Suprapubic skin (tissue), 4 donors: ENCODE measurements around the gene ABCG4. TPM values are rescaled to one million over a fixed set of nuclear protein-coding genes. Genes with fewer than 3 reads are reported as not detected.

ENCODE experiments used
- DNase-seq, 2 donors: peaks; one replicate each; pipeline ENCODE4 v3.0.0-alpha.2; 2019; ENCODE audit warnings: low spot score in 2 of 2
- H3K27ac ChIP-seq: fragments of 200-600 bp; sonication (generic); one replicate; pipeline ENCODE4 v1.5.1; 2019
- H3K27me3 ChIP-seq: fragments of 200-600 bp; sonication (generic); one replicate; pipeline ENCODE4 v1.5.1; 2019
- H3K36me3 ChIP-seq: fragments of 200-600 bp; sonication (generic); one replicate; pipeline ENCODE4 v1.5.1; 2019
- H3K4me1 ChIP-seq: fragments of 200-600 bp; sonication (generic); one replicate; pipeline ENCODE4 v1.5.1; 2019
- H3K4me3 ChIP-seq: fragments of 200-600 bp; sonication (generic); one replicate; pipeline ENCODE4 v1.5.1; 2019; ENCODE audit warnings: mild to moderate bottlenecking
- H3K9me3 ChIP-seq: fragments of 200-600 bp; sonication (generic); one replicate; pipeline ENCODE4 v1.5.1; 2019
- EP300 ChIP-seq: sonication (generic); formaldehyde crosslinking; IDR thresholded peaks from one replicate; pipeline ENCODE4 v1.6.1; 2017; ENCODE audit warnings: antibody characterized with exemption
- POLR2A ChIP-seq, 2 donors: fragments of 450-650 bp; IDR thresholded peaks; one replicate each; pipeline ENCODE4 v1.6.1; 2017; ENCODE audit warnings: antibody characterized with exemption in 2 of 2, mild to moderate bottlenecking in 2 of 2, moderate library complexity in 2 of 2
- POLR2AphosphoS5 ChIP-seq, 3 donors: sonication (generic); formaldehyde crosslinking; IDR thresholded peaks; one replicate each; pipeline ENCODE4 v1.6.1; 2017; ENCODE audit warnings: antibody characterized with exemption in 3 of 3
- WGBS: methylation state at CpG from one replicate; pipeline ENCODE4 v1.1.5; 2018; 5-methylcytosine and 5-hydroxymethylcytosine counted together
- total RNA-seq, 4 donors: library from RNA; depleted of rRNA; stranded (reverse); fragments of >200 nt; gene quantifications; one replicate each; pipeline ENCODE4 v1.1.0, GENCODE V29; 2016
- TF ChIP-seq, protein P1 (sequence below), 2 donors: fragments of 200-600 bp in 1 of 2; fragments of 450-650 bp in 1 of 2; sonication (generic) in 1 of 2; IDR thresholded peaks; one replicate each; pipeline ENCODE4 v1.5.1; 2016 to 2019; ENCODE audit warnings: antibody characterized with exemption in 2 of 2, mild to moderate bottlenecking in 1 of 2, moderate library complexity in 1 of 2

ABCG4 gene
- total RNA-seq, 4 donors from 2014 or later: 0.26 to 1.6 (median 0.73) TPM

DNA sequence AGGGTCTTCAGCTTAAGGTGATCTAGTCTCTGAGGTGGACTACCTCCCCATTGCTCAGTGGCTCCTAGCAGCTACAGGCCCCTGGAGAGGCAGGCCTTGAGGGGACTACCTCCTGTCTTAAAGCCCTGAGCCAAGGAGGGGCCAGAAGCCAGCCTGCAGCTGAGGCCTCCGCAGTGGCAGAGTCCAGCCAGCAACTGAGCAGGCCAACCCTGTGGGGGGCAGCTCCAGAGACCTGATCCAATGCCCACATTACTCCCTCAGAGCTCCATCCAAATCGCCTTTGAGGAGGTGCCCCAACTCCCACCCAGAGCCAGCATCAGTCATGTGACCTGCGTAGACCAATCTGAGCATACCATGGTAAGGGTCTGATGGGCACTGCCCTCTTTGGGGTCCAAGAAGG is 39.0 kb upstream of the ABCG4 start:
- 100% methylated on average over 2 of the region's 3 CpGs for WGBS
- no peaks in the 10 kb centered on the region for H3K9me3 ChIP-seq
- peaks cover 35% of the 10 kb centered on the region for H3K4me1 ChIP-seq
- peaks cover 41% of the 10 kb centered on the region for H3K36me3 ChIP-seq
- no peak overlapping the region for H3K27ac ChIP-seq
- DNase-seq: no peak
- no peak for TF ChIP-seq POLR2A (IDR thresholded peaks at IDR 0.05)
- no peak for TF ChIP-seq POLR2AphosphoS5 (IDR thresholded peaks at IDR 0.05)
- no peak for TF ChIP-seq EP300
- TF ChIP-seq, protein P1, sequence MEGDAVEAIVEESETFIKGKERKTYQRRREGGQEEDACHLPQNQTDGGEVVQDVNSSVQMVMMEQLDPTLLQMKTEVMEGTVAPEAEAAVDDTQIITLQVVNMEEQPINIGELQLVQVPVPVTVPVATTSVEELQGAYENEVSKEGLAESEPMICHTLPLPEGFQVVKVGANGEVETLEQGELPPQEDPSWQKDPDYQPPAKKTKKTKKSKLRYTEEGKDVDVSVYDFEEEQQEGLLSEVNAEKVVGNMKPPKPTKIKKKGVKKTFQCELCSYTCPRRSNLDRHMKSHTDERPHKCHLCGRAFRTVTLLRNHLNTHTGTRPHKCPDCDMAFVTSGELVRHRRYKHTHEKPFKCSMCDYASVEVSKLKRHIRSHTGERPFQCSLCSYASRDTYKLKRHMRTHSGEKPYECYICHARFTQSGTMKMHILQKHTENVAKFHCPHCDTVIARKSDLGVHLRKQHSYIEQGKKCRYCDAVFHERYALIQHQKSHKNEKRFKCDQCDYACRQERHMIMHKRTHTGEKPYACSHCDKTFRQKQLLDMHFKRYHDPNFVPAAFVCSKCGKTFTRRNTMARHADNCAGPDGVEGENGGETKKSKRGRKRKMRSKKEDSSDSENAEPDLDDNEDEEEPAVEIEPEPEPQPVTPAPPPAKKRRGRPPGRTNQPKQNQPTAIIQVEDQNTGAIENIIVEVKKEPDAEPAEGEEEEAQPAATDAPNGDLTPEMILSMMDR (IDR thresholded peaks at IDR 0.05): no peak
- H3K4me3 ChIP-seq: no peak overlapping the region
- no peaks in the 10 kb centered on the region for H3K27me3 ChIP-seq

DNA sequence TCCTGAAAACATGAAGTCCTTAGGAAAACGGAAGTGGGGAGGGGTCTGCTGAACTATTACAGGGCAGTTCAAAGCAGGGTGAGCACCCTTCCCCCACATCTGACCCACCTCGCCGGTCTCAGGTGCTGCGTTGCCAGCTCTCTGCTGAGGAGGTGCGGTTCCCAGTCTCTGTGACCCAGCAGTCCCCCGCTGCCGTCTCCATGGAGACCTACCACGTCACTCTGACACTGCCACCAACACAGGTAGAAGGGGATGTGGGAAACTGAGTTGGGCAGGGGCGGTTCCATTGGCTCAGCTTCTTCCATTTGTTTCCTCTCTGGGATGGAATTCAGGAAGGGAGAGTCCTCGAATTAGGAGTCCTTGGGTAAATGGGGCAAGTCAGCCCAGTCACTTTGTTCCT is 38.4 kb upstream of the ABCG4 start:
- no peak overlapping the region for H3K4me3 ChIP-seq
- no peak overlapping the region for H3K27ac ChIP-seq
- no peak for TF ChIP-seq POLR2AphosphoS5 (IDR thresholded peaks at IDR 0.05)
- TF ChIP-seq, protein P1 (IDR thresholded peaks at IDR 0.05): no peak
- no peak for TF ChIP-seq POLR2A (IDR thresholded peaks at IDR 0.05)
- TF ChIP-seq EP300: no peak
- WGBS: 86% methylated on average over 10 of the region's 10 CpGs
- H3K36me3 ChIP-seq: peaks cover 42% of the 10 kb centered on the region
- H3K4me1 ChIP-seq: peaks cover 35% of the 10 kb centered on the region
- no peaks in the 10 kb centered on the region for H3K27me3 ChIP-seq
- H3K9me3 ChIP-seq: no peaks in the 10 kb centered on the region
- no peak for DNase-seq

DNA sequence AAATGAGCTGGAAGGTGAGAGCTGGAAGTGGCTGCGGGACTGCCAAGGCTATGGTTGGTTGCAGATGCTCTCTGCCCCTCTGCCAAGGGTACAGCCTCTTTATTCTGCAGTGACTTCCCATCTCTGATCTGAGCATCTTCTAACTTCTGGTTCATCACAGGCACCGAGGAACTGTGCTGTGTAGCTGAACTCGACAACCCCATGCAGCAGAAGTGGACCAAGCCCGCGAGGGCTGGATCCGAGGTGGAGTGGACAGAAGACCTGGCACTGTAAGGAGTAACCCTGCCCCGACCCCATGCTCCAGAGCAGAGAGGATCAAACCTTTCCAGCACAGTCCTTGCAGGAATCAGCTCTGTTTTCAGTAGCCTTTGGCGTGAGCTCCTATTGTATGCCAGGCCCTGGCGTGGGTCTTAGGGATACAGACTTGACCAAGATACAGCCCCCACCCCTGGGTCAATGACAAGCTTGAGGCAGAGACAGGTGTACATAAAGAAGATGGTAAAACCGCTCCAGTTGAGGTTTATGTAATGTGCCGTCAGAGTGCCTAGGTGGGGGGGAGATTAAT is 37.4 kb upstream of the ABCG4 start:
- peak in 1 of 2 donors; percentile 53 for DNase-seq
- no peak for TF ChIP-seq EP300
- no peak for TF ChIP-seq POLR2A (IDR thresholded peaks at IDR 0.05)
- TF ChIP-seq POLR2AphosphoS5 (IDR thresholded peaks at IDR 0.05): no peak
- TF ChIP-seq, protein P1 (IDR thresholded peaks at IDR 0.05): no peak
- peaks cover 26% of the 10 kb centered on the region for H3K4me1 ChIP-seq
- no peaks in the 10 kb centered on the region for H3K27me3 ChIP-seq
- H3K4me3 ChIP-seq: no peak overlapping the region
- WGBS: 93% methylated on average over 11 of the region's 11 CpGs
- H3K36me3 ChIP-seq: peaks cover 52% of the 10 kb centered on the region
- H3K27ac ChIP-seq: no peak overlapping the region
- no peaks in the 10 kb centered on the region for H3K9me3 ChIP-seq

DNA sequence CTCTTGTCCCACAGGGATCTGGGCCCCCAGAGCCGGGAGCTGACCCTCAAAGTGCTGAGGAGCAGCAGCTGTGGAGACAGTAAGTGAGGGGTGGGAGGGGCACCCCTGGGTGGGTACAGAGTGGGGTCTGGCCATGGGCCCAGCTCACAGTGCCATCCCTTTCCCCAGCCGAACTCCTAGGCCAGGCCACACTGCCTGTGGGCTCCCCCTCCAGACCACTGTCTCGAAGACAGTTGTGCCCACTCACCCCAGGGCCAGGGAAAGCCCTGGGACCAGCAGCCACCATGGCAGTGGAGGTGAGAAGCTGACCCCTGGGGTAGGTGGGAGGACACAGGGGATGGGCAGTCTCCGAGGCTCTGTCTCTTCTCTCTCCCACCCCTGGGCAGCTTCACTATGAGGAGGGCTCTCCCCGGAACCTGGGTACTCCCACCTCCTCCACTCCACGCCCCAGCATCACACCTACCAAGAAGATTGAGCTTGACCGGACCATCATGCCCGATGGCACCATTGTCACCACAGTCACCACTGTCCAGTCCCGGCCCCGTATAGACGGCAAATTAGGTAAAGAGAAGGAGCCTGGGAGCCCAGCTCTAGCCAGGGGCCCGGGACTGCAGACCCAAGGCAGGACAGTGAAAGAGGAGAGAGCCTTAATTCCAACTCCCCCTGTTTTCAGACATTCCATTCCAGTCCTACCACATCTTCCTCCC is 36.4 kb upstream of the ABCG4 start:
- 84% methylated on average over 9 of the region's 12 CpGs for WGBS
- Histone ChIP-seq H3K27ac (no peak overlapping the region), H3K4me3 (no peak overlapping the region), H3K9me3 (no peaks in the 10 kb centered on the region), H3K27me3 (no peaks in the 10 kb centered on the region), H3K4me1 (peaks cover 20% of the 10 kb centered on the region), H3K36me3 (peaks cover 54% of the 10 kb centered on the region)
- TF ChIP-seq POLR2A (IDR thresholded peaks at IDR 0.05): no peak
- no peak for TF ChIP-seq POLR2AphosphoS5 (IDR thresholded peaks at IDR 0.05)
- TF ChIP-seq EP300: no peak
- DNase-seq: peak in 1 of 2 donors; percentile 55

DNA sequence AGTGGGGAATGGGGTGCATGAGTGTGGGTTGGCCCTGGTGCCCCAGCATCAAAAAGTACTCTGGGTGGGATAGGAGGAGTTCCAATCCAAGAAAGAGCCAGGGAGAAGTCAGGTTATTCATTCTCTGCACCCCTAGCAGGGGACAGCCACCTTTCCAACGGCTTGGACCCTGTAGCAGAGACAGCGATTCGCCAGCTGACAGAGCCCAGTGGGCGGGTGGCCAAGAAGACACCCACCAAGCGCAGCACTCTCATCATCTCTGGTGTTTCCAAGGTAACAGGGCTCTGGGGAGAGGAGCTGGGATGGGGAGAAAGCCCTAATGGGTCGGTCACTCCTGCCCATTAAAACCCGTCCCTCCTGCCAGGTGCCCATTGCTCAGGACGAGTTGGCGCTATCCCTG is 35.1 kb upstream of the ABCG4 start:
- peaks cover 8% of the 10 kb centered on the region for H3K4me1 ChIP-seq
- no peak for DNase-seq
- no peak overlapping the region for H3K4me3 ChIP-seq
- TF ChIP-seq, protein P1 (IDR thresholded peaks at IDR 0.05): no peak
- TF ChIP-seq POLR2AphosphoS5 (IDR thresholded peaks at IDR 0.05): no peak
- TF ChIP-seq POLR2A (IDR thresholded peaks at IDR 0.05): no peak
- TF ChIP-seq EP300: no peak
- no peak overlapping the region for H3K27ac ChIP-seq
- no peaks in the 10 kb centered on the region for H3K27me3 ChIP-seq
- no peaks in the 10 kb centered on the region for H3K9me3 ChIP-seq
- WGBS: 96% methylated on average over 8 of the region's 9 CpGs
- peaks cover 54% of the 10 kb centered on the region for H3K36me3 ChIP-seq
